ENCODE measurements around the gene SPACA7.

Gene SPACA7

DNA sequence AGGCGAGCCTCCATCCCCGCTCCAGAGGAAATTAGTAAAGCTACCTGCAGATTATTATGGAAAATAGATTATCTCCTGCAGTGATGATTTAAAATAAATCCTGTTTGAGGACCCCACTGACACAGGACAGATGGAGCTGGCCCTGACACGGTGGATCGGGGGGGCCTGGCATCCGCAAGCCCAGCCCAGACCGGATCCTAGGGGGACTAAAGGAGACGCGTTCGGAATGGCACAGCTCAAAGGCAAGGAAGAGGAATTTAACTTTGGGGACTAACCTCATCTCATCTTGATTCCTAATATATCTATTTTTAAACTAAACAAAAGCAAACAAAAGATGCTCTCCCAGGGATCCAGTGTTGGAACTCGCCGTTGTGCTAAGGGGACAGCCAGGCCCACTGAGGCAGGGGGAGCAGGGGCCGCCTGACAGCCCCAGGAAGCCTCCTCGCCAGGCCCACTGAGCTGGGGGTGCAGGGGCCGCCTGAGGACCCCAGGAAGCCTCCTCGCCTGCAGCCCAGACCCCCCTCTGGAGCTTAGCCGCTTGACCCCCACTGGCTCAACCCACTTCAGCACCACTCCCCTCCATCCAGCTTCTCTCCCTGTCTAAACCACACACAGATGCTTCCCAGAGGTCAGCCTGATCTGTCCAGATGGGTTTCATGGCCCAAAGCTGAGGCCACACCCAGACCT is 78.6 kb downstream of the SPACA7 start:
- no peaks in the 10 kb centered on the region for H3K27me3 ChIP-seq (ENCODE audit: low read length)
- H3K4me3 ChIP-seq (ENCODE audit: insufficient read depth, low read length, poor library complexity, severe bottlenecking): no peak overlapping the region
- H3K36me3 ChIP-seq (ENCODE audit: low read length): no peaks in the 10 kb centered on the region

DNA sequence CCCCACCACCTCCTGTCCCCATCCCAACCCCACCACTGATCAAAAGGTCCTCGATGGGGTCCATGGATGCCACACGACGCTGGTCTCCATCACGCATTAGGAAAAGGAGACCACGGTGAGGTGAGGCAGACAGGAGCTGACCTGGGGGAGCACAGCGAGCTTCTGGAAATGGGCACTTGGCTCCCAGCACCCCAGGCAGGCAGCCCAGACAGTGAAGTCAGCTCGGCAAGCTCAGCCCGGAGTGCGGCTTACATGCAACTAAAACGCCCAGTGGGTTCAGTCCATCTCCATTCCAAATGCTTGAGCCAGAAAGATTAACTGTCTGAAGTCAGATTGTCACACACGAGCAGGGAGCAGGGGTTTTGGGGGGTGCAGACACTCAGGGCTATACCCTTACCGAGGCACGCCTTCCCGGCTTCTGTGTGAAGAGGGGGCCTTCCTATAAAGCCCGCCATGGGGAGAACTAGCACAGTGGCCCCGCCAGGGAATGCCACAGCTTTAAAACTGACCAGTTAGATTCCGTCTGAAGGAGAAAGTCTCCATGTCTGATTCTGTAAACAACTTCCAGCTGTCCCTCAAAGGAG is 79.4 kb downstream of the SPACA7 start:
- Histone ChIP-seq H2AFZ (ENCODE audit: low read depth, low read length, severe bottlenecking) (no peak overlapping the region), H3K79me2 (ENCODE audit: insufficient read depth, low read length) (no peaks in the 10 kb centered on the region), H3K36me3 (ENCODE audit: low read length) (no peaks in the 10 kb centered on the region), H3K4me2 (ENCODE audit: low read depth, low read length, poor library complexity, severe bottlenecking) (no peak overlapping the region), H3K27ac (ENCODE audit: low read depth, low read length) (no peak overlapping the region), H4K20me1 (ENCODE audit: low read depth, low read length) (no peaks in the 10 kb centered on the region), H3K27me3 (ENCODE audit: low read length) (no peaks in the 10 kb centered on the region), H3F3A (ENCODE audit: insufficient read depth) (no peaks in the 10 kb centered on the region), H3K9me2 (replicated peaks; ENCODE audit: insufficient read depth, low read length) (no peaks in the 10 kb centered on the region), H3K4me3 (ENCODE audit: insufficient read depth, low read length, poor library complexity, severe bottlenecking) (no peak overlapping the region), H3K9me3 (ENCODE audit: insufficient read depth, low read length) (no peaks in the 10 kb centered on the region), H3K9ac (ENCODE audit: low read length) (no peak overlapping the region)
- TF ChIP-seq EZH2phosphoT487 (conservative IDR thresholded peaks at IDR 0.05; ENCODE audit: low read length): no peak
- TF ChIP-seq, protein P1, sequence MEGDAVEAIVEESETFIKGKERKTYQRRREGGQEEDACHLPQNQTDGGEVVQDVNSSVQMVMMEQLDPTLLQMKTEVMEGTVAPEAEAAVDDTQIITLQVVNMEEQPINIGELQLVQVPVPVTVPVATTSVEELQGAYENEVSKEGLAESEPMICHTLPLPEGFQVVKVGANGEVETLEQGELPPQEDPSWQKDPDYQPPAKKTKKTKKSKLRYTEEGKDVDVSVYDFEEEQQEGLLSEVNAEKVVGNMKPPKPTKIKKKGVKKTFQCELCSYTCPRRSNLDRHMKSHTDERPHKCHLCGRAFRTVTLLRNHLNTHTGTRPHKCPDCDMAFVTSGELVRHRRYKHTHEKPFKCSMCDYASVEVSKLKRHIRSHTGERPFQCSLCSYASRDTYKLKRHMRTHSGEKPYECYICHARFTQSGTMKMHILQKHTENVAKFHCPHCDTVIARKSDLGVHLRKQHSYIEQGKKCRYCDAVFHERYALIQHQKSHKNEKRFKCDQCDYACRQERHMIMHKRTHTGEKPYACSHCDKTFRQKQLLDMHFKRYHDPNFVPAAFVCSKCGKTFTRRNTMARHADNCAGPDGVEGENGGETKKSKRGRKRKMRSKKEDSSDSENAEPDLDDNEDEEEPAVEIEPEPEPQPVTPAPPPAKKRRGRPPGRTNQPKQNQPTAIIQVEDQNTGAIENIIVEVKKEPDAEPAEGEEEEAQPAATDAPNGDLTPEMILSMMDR (IDR thresholded peaks at IDR 0.05; ENCODE audit: insufficient read depth, low read length, poor library complexity, severe bottlenecking): no peak

More for the DNA sequence above, 78.6 kb downstream of the SPACA7 start:
- Histone ChIP-seq H3F3A (ENCODE audit: insufficient read depth) (no peaks in the 10 kb centered on the region), H3K27ac (ENCODE audit: low read depth, low read length) (no peak overlapping the region), H3K79me2 (ENCODE audit: insufficient read depth, low read length) (no peaks in the 10 kb centered on the region), H4K20me1 (ENCODE audit: low read depth, low read length) (no peaks in the 10 kb centered on the region), H3K9me3 (ENCODE audit: insufficient read depth, low read length) (no peaks in the 10 kb centered on the region), H3K4me2 (ENCODE audit: low read depth, low read length, poor library complexity, severe bottlenecking) (no peak overlapping the region), H3K9me2 (replicated peaks; ENCODE audit: insufficient read depth, low read length) (no peaks in the 10 kb centered on the region), H3K9ac (ENCODE audit: low read length) (no peak overlapping the region), H2AFZ (ENCODE audit: low read depth, low read length, severe bottlenecking) (no peak overlapping the region)
- no peak for TF ChIP-seq EZH2phosphoT487 (conservative IDR thresholded peaks at IDR 0.05; ENCODE audit: low read length)
- TF ChIP-seq, protein P1 (IDR thresholded peaks at IDR 0.05; ENCODE audit: insufficient read depth, low read length, poor library complexity, severe bottlenecking): no peak

DNA sequence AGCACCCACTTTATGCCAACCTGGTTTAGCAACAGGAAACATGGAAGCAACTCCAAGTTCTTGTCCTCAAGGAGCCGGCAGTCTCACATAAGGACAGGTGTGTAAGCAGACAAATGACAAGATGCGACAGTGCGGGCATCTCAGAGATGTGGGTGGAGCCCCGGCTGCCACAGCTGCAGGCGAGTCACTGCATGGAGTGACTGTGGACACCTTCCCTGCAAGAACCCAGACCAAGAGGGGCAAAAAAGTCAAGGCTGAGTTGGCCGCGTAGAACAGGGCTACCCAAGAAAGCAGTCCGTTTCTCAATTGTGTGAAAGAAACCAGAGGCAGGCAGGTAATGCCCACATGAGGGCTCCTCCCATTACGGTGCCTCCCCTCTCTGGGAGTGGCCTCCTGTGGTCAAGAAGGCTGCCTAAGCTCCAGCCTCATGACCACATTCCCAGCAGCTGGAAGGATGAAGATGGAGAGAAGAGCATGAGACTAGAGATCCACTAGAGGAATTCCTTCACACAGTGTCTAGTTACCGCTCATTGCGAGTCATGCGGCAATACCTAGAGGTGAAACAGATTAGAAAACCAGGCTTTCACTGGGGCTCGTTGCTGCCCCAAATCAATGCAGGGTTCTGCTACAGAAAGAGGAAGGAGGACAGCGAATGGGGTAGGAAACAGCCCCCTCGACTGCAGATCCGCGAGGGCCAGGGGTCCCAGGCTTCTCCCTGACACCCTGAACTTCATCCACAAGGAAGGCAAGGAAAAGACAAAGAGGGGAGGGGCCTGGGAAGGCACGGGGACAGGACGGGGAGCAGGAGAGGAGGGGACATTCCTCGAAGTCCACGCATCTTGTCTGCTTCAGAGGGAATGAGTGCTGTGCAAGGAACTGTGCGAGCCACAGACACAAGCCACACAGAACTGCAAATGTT is 80.2 kb downstream of the SPACA7 start:
- Histone ChIP-seq H3K36me3 (ENCODE audit: low read length) (no peaks in the 10 kb centered on the region), H3K27me3 (ENCODE audit: low read length) (no peaks in the 10 kb centered on the region), H3K9me2 (replicated peaks; ENCODE audit: insufficient read depth, low read length) (no peaks in the 10 kb centered on the region), H3F3A (ENCODE audit: insufficient read depth) (no peaks in the 10 kb centered on the region), H3K9me3 (ENCODE audit: insufficient read depth, low read length) (peaks cover 4% of the 10 kb centered on the region; the same call in 1 of the 2 replicates), H2AFZ (ENCODE audit: low read depth, low read length, severe bottlenecking) (no peak overlapping the region), H3K27ac (ENCODE audit: low read depth, low read length) (no peak overlapping the region), H3K4me3 (ENCODE audit: insufficient read depth, low read length, poor library complexity, severe bottlenecking) (no peak overlapping the region), H4K20me1 (ENCODE audit: low read depth, low read length) (no peaks in the 10 kb centered on the region), H3K4me2 (ENCODE audit: low read depth, low read length, poor library complexity, severe bottlenecking) (no peak overlapping the region), H3K9ac (ENCODE audit: low read length) (no peak overlapping the region), H3K79me2 (ENCODE audit: insufficient read depth, low read length) (no peaks in the 10 kb centered on the region)
- TF ChIP-seq, protein P1 (IDR thresholded peaks at IDR 0.05; ENCODE audit: insufficient read depth, low read length, poor library complexity, severe bottlenecking): no peak
- no peak for TF ChIP-seq EZH2phosphoT487 (conservative IDR thresholded peaks at IDR 0.05; ENCODE audit: low read length)

Data from SU-DHL-6 (cell line).